H9 (cell line): Measurements from ENCODE around the gene NMU. TPM values are rescaled to one million over a fixed set of nuclear protein-coding genes. Genes with fewer than 3 reads are reported as not detected.

Experiments used
- DNase-seq: peaks from one replicate; pipeline ENCODE4 v3.0.0-alpha.2; 2017
- H2AFZ ChIP-seq: one replicate; pipeline ENCODE4 v1.6.1; 2013; ENCODE audit warnings: mild to moderate bottlenecking, low read length, control low read depth, moderate library complexity
- H2AK5ac ChIP-seq: 2 replicates; pipeline ENCODE4 v1.6.1; 2013; ENCODE audit warnings: low read length, control low read depth, mixed read lengths; ENCODE audit not compliant: insufficient read length
- H2BK120ac ChIP-seq: one replicate; pipeline ENCODE4 v1.6.1; 2013; ENCODE audit warnings: low read depth, mild to moderate bottlenecking, low read length, control low read depth, inconsistent platforms; ENCODE audit not compliant: poor library complexity, severe bottlenecking
- H2BK12ac ChIP-seq: 2 replicates; pipeline ENCODE4 v1.6.1; 2013; ENCODE audit warnings: low read length, control low read depth, mixed read lengths, low read depth; ENCODE audit not compliant: insufficient read length
- H2BK15ac ChIP-seq: 2 replicates; pipeline ENCODE4 v1.6.1; 2013; ENCODE audit warnings: low read depth, low read length, control low read depth
- H2BK20ac ChIP-seq: one replicate; pipeline ENCODE4 v1.6.1; 2013; ENCODE audit warnings: low read depth, mild to moderate bottlenecking, low read length, control low read depth, inconsistent platforms; ENCODE audit not compliant: poor library complexity, severe bottlenecking
- H2BK5ac ChIP-seq: 2 replicates; pipeline ENCODE4 v1.6.1; 2013; ENCODE audit warnings: low read length, control low read depth, mixed read lengths; ENCODE audit not compliant: insufficient read length
- H3K14ac ChIP-seq: 2 replicates; pipeline ENCODE4 v1.6.1; 2013; ENCODE audit warnings: low read length, control low read depth; ENCODE audit not compliant: insufficient read depth
- H3K18ac ChIP-seq: 2 replicates; pipeline ENCODE4 v1.6.1; 2013; ENCODE audit warnings: low read depth, mild to moderate bottlenecking, mixed read lengths, low read length, control low read depth; ENCODE audit not compliant: insufficient read length
- H3K23ac ChIP-seq: 2 replicates; pipeline ENCODE4 v1.6.1; 2013; ENCODE audit warnings: low read length, control low read depth, mixed read lengths, low read depth; ENCODE audit not compliant: insufficient read length
- H3K23me2 ChIP-seq: 2 replicates; pipeline ENCODE4 v1.6.1; 2013; ENCODE audit warnings: low read depth, mild to moderate bottlenecking, mixed read lengths, low read length, control low read depth; ENCODE audit not compliant: insufficient read length, poor library complexity, severe bottlenecking
- H3K27ac ChIP-seq: 2 replicates; pipeline ENCODE4 v1.5.1; 2013; ENCODE audit warnings: low read length, control low read depth, mixed read lengths, low read depth; ENCODE audit not compliant: insufficient read length
- H3K27me3 ChIP-seq: 2 replicates; pipeline ENCODE4 v1.6.1; 2013; ENCODE audit warnings: low read length, control low read depth, inconsistent platforms; ENCODE audit not compliant: insufficient read depth
- H3K4ac ChIP-seq: 2 replicates; pipeline ENCODE4 v1.6.1; 2013; ENCODE audit warnings: low read depth, mild to moderate bottlenecking, control low read depth, inconsistent platforms, low read length, moderate library complexity
- H3K4me1 ChIP-seq: 2 replicates; pipeline ENCODE4 v1.6.1; 2013; ENCODE audit warnings: low read length, control low read depth, inconsistent platforms; ENCODE audit not compliant: insufficient read depth
- H3K4me2 ChIP-seq: 2 replicates; pipeline ENCODE4 v1.6.1; 2013; ENCODE audit warnings: low read length, control low read depth, mixed read lengths; ENCODE audit not compliant: insufficient read length, insufficient read depth
- H3K56ac ChIP-seq: 2 replicates; pipeline ENCODE4 v1.6.1; 2013; ENCODE audit warnings: low read depth, mild to moderate bottlenecking, mixed read lengths, low read length, control low read depth; ENCODE audit not compliant: insufficient read length
- H3K79me1 ChIP-seq: 2 replicates; pipeline ENCODE4 v1.6.1; 2013; ENCODE audit warnings: low read depth, mild to moderate bottlenecking, moderate library complexity, low read length, control low read depth, inconsistent platforms; ENCODE audit not compliant: insufficient read depth, poor library complexity, severe bottlenecking
- H3K79me2 ChIP-seq: 2 replicates; pipeline ENCODE4 v1.6.1; 2013; ENCODE audit warnings: low read length, control low read depth, inconsistent platforms; ENCODE audit not compliant: insufficient read depth
- H3K9ac ChIP-seq: 2 replicates; pipeline ENCODE4 v1.6.1; 2013; ENCODE audit warnings: low read length, control low read depth, mixed read lengths; ENCODE audit not compliant: insufficient read length; ENCODE audit errors: extremely low read depth
- H3K9me3 ChIP-seq: one replicate; pipeline ENCODE4 v1.6.1; 2013; ENCODE audit warnings: low read depth, low read length, inconsistent platforms; ENCODE audit not compliant: control insufficient read depth
- H3T11ph ChIP-seq: one replicate; pipeline ENCODE4 v1.6.1; 2013; ENCODE audit warnings: mild to moderate bottlenecking, low read length, control low read depth, inconsistent platforms
- H4K20me1 ChIP-seq: one replicate; pipeline ENCODE4 v1.6.1; 2013; ENCODE audit not compliant: control insufficient read depth, insufficient read length, insufficient read depth
- H4K5ac ChIP-seq: 2 replicates; pipeline ENCODE4 v1.6.1; 2013; ENCODE audit warnings: low read depth, mild to moderate bottlenecking, mixed read lengths, low read length, control low read depth; ENCODE audit not compliant: insufficient read length
- H4K8ac ChIP-seq: replicated peaks from 2 replicates; pipeline ENCODE4 v1.6.1; 2013; ENCODE audit warnings: low read length, control low read depth, mixed read lengths, low read depth; ENCODE audit not compliant: insufficient read length
- H4K91ac ChIP-seq: 2 replicates; pipeline ENCODE4 v1.6.1; 2013; ENCODE audit warnings: low read depth, mild to moderate bottlenecking, moderate library complexity, mixed read lengths, low read length, control low read depth; ENCODE audit not compliant: insufficient read length
- H3K27ac Mint-ChIP-seq, 3 experiments: 2 replicates in 2 of 3; 3 replicates in 1 of 3; pipeline ENCODE4 v1.8.0; 2020 to 2021; ENCODE audit warnings: mixed read lengths in 3 of 3, mild to moderate bottlenecking in 1 of 3, moderate library complexity in 1 of 3
- H3K27me3 Mint-ChIP-seq: 2 replicates; pipeline ENCODE4 v1.8.0; 2021; ENCODE audit warnings: low read depth, mild to moderate bottlenecking, moderate library complexity, mixed read lengths
- H3K36me3 Mint-ChIP-seq, 3 experiments: 2 replicates in 2 of 3; 3 replicates in 1 of 3; pipeline ENCODE4 v1.8.0; 2020 to 2021; ENCODE audit warnings: low read depth in 3 of 3, mixed read lengths in 3 of 3; ENCODE audit not compliant: insufficient read depth in 1 of 3
- H3K4me1 Mint-ChIP-seq, 2 experiments: 2 replicates each; pipeline ENCODE4 v1.8.0; 2020; ENCODE audit warnings: mixed read lengths in 2 of 2
- H3K4me3 Mint-ChIP-seq, 2 experiments: 2 replicates in 1 of 2; 3 replicates in 1 of 2; pipeline ENCODE4 v1.8.0; 2020 to 2021; ENCODE audit warnings: mild to moderate bottlenecking in 2 of 2, mixed read lengths in 2 of 2, moderate library complexity in 1 of 2
- H3K9me3 Mint-ChIP-seq, 2 experiments: 2 replicates in 1 of 2; 3 replicates in 1 of 2; pipeline ENCODE4 v1.8.0; 2020; ENCODE audit warnings: mild to moderate bottlenecking in 2 of 2, mixed read lengths in 2 of 2, moderate library complexity in 1 of 2
- CTCF ChIP-seq: fragments of 200-600 bp; sonication (generic); conservative IDR thresholded peaks from 3 replicates; pipeline ENCODE4 v1.8.0; 2021; ENCODE audit warnings: antibody characterized with exemption, mild to moderate bottlenecking
- WGBS: extraction: QIAGEN DNeasy Blood & Tissue Kit; methylation state at CpG from one replicate; pipeline ENCODE4 v1.1.7; 2013; ENCODE audit warnings: missing lambda C conversion rate, low lambda C conversion rate, mixed read lengths; ENCODE audit not compliant: insufficient read length; ENCODE audit errors: extremely low coverage; 5-methylcytosine and 5-hydroxymethylcytosine counted together
- total RNA-seq: library from RNA; stranded (reverse); gene quantifications from 2 replicates; pipeline ENCODE4 v1.2.1, GENCODE V29; 2021

NMU gene
- total RNA-seq, 1 experiment from 2014 or later, result 12.9 TPM

- H3K56ac ChIP-seq, result no peak overlapping the region
- no peaks in the 10 kb centered on the region for H3K4me1 ChIP-seq
- Mint-ChIP-seq H3K27ac (no peak overlapping the region), H3K36me3 (no peaks in the 10 kb centered on the region), H3K4me1 (peaks cover 17 to 19% of the 10 kb centered on the region in 2 experiments), H3K9me3 (no peaks in the 10 kb centered on the region), H3K4me3 (no peak overlapping the region), H3K27me3 (no peaks in the 10 kb centered on the region; the same call in 1 of the 2 replicates)
- H3K23me2 ChIP-seq, result no peaks in the 10 kb centered on the region
- no peak overlapping the region for H3K9ac ChIP-seq
- no peak for DNase-seq
- H3K27me3 ChIP-seq, result no peaks in the 10 kb centered on the region
- no peak overlapping the region for H4K5ac ChIP-seq
- no peak overlapping the region for H4K91ac ChIP-seq
- no peaks in the 10 kb centered on the region for H3K79me2 ChIP-seq
- H2BK15ac ChIP-seq, result no peak overlapping the region
- H2AFZ ChIP-seq, result no peak overlapping the region
- no peak overlapping the region for H3K4me2 ChIP-seq
- H4K20me1 ChIP-seq, result no peaks in the 10 kb centered on the region
- no peak overlapping the region for H3K4ac ChIP-seq
- no peak overlapping the region for H2AK5ac ChIP-seq
- no peak overlapping the region for H2BK5ac ChIP-seq
- no peak overlapping the region for H2BK120ac ChIP-seq
- WGBS, result no CpG with 5 or more reads among the region's 1 CpG
- H3K23ac ChIP-seq, result no peak overlapping the region
- no peaks in the 10 kb centered on the region for H3K9me3 ChIP-seq
- H4K8ac ChIP-seq, result no peak overlapping the region
- no peak for TF ChIP-seq CTCF
- H3K14ac ChIP-seq, result no peak overlapping the region
- H3K18ac ChIP-seq, result no peak overlapping the region
- H3T11ph ChIP-seq, result no peak overlapping the region
- no peak overlapping the region for H3K27ac ChIP-seq
- no peak overlapping the region for H2BK20ac ChIP-seq
- no peaks in the 10 kb centered on the region for H3K79me1 ChIP-seq
- H2BK12ac ChIP-seq, result no peak overlapping the region
Observed at GRCh38 chr4:55682295-55682694, 46.2 kb upstream of the NMU start.
